ENCODE results near the gene CCDC68. TPM values are rescaled to one million over a fixed set of nuclear protein-coding genes. Genes with fewer than 3 reads are reported as not detected.

The CCDC68 gene
- total RNA-seq, 1 donor from 2014 or later = not detected

- no peak for DNase-seq (ENCODE audit: low spot score)
- intact Hi-C loops (cut with micrococcal nuclease) = no loop called here
- Mint-ChIP-seq H3K27me3 (ENCODE audit: insufficient read depth) (no peaks in the 10 kb centered on the region), H3K4me1 (ENCODE audit: low read depth) (no peaks in the 10 kb centered on the region), H3K4me3 (no peak overlapping the region), H3K36me3 (ENCODE audit: low read depth) (no peaks in the 10 kb centered on the region), H3K9me3 (no peaks in the 10 kb centered on the region), H3K27ac (no peak overlapping the region)
Observed at GRCh38 chr18:54931152-54931551, 28.1 kb downstream of the CCDC68 start.

- Mint-ChIP-seq H3K27me3 (ENCODE audit: insufficient read depth) (no peaks in the 10 kb centered on the region), H3K4me3 (no peak overlapping the region), H3K9me3 (no peaks in the 10 kb centered on the region), H3K36me3 (ENCODE audit: low read depth) (no peaks in the 10 kb centered on the region), H3K27ac (no peak overlapping the region), H3K4me1 (ENCODE audit: low read depth) (no peaks in the 10 kb centered on the region)
- no peak for DNase-seq (ENCODE audit: low spot score)
- intact Hi-C loops (cut with micrococcal nuclease) = no loop called here
Observed at GRCh38 chr18:54928236-54928635, 31.0 kb downstream of the CCDC68 start.

GRCh38 chr18:54926593-54927325, 32.5 kb downstream of the CCDC68 start:
- Mint-ChIP-seq H3K27ac (no peak overlapping the region), H3K27me3 (ENCODE audit: insufficient read depth) (no peaks in the 10 kb centered on the region), H3K4me1 (ENCODE audit: low read depth) (no peaks in the 10 kb centered on the region), H3K9me3 (no peaks in the 10 kb centered on the region), H3K36me3 (ENCODE audit: low read depth) (no peaks in the 10 kb centered on the region), H3K4me3 (no peak overlapping the region)
- no peak for DNase-seq (ENCODE audit: low spot score)
- intact Hi-C loops (cut with micrococcal nuclease) = no loop called here

GRCh38 chr18:54924948-54925347, 34.3 kb downstream of the CCDC68 start:
- H3K4me1 Mint-ChIP-seq (ENCODE audit: low read depth) = no peaks in the 10 kb centered on the region
- H3K9me3 Mint-ChIP-seq = no peaks in the 10 kb centered on the region
- DNase-seq (ENCODE audit: low spot score) = no peak
- H3K36me3 Mint-ChIP-seq (ENCODE audit: low read depth) = no peaks in the 10 kb centered on the region
- H3K4me3 Mint-ChIP-seq = no peak overlapping the region
- intact Hi-C loops (cut with micrococcal nuclease) = no loop called here
- no peaks in the 10 kb centered on the region for H3K27me3 Mint-ChIP-seq (ENCODE audit: insufficient read depth)
- H3K27ac Mint-ChIP-seq = no peak overlapping the region

- Mint-ChIP-seq H3K27ac (no peak overlapping the region), H3K9me3 (no peaks in the 10 kb centered on the region), H3K36me3 (ENCODE audit: low read depth) (no peaks in the 10 kb centered on the region), H3K27me3 (ENCODE audit: insufficient read depth) (no peaks in the 10 kb centered on the region), H3K4me3 (no peak overlapping the region), H3K4me1 (ENCODE audit: low read depth) (no peaks in the 10 kb centered on the region)
- intact Hi-C loops (cut with micrococcal nuclease) = no loop called here
- DNase-seq (ENCODE audit: low spot score) = no peak
Observed at GRCh38 chr18:54923339-54923956, 35.8 kb downstream of the CCDC68 start.

- H3K27ac Mint-ChIP-seq = no peak overlapping the region
- no peaks in the 10 kb centered on the region for H3K9me3 Mint-ChIP-seq
- intact Hi-C loops (cut with micrococcal nuclease) = no loop called here
- H3K4me1 Mint-ChIP-seq (ENCODE audit: low read depth) = no peaks in the 10 kb centered on the region
- no peak for DNase-seq (ENCODE audit: low spot score)
- H3K36me3 Mint-ChIP-seq (ENCODE audit: low read depth) = no peaks in the 10 kb centered on the region
- H3K4me3 Mint-ChIP-seq = no peak overlapping the region
- H3K27me3 Mint-ChIP-seq (ENCODE audit: insufficient read depth) = no peaks in the 10 kb centered on the region
Observed at GRCh38 chr18:54919412-54919811, 39.8 kb downstream of the CCDC68 start.

GRCh38 chr18:54918060-54918459, 41.2 kb downstream of the CCDC68 start:
- H3K4me1 Mint-ChIP-seq (ENCODE audit: low read depth) = no peaks in the 10 kb centered on the region
- H3K27me3 Mint-ChIP-seq (ENCODE audit: insufficient read depth) = no peaks in the 10 kb centered on the region
- intact Hi-C loops (cut with micrococcal nuclease) = no loop called here
- H3K36me3 Mint-ChIP-seq (ENCODE audit: low read depth) = no peaks in the 10 kb centered on the region
- no peaks in the 10 kb centered on the region for H3K9me3 Mint-ChIP-seq
- H3K27ac Mint-ChIP-seq = no peak overlapping the region
- DNase-seq (ENCODE audit: low spot score) = no peak
- H3K4me3 Mint-ChIP-seq = no peak overlapping the region

- intact Hi-C loops (cut with micrococcal nuclease) = no loop called here
- Mint-ChIP-seq H3K36me3 (ENCODE audit: low read depth) (no peaks in the 10 kb centered on the region), H3K27ac (no peak overlapping the region), H3K9me3 (no peaks in the 10 kb centered on the region), H3K4me1 (ENCODE audit: low read depth) (no peaks in the 10 kb centered on the region), H3K27me3 (ENCODE audit: insufficient read depth) (no peaks in the 10 kb centered on the region), H3K4me3 (no peak overlapping the region)
- no peak for DNase-seq (ENCODE audit: low spot score)
Observed at GRCh38 chr18:54916507-54916906, 42.8 kb downstream of the CCDC68 start.

GRCh38 chr18:54914816-54915215, 44.4 kb downstream of the CCDC68 start:
- no peak overlapping the region for H3K27ac Mint-ChIP-seq
- no peak overlapping the region for H3K4me3 Mint-ChIP-seq
- intact Hi-C loops (cut with micrococcal nuclease) = no loop called here
- H3K4me1 Mint-ChIP-seq (ENCODE audit: low read depth) = no peaks in the 10 kb centered on the region
- H3K27me3 Mint-ChIP-seq (ENCODE audit: insufficient read depth) = no peaks in the 10 kb centered on the region
- H3K36me3 Mint-ChIP-seq (ENCODE audit: low read depth) = no peaks in the 10 kb centered on the region
- no peak for DNase-seq (ENCODE audit: low spot score)
- no peaks in the 10 kb centered on the region for H3K9me3 Mint-ChIP-seq

- Mint-ChIP-seq H3K4me1 (ENCODE audit: low read depth) (no peaks in the 10 kb centered on the region), H3K9me3 (no peaks in the 10 kb centered on the region), H3K27me3 (ENCODE audit: insufficient read depth) (peaks cover 2% of the 10 kb centered on the region), H3K27ac (no peak overlapping the region), H3K36me3 (ENCODE audit: low read depth) (no peaks in the 10 kb centered on the region), H3K4me3 (no peak overlapping the region)
- intact Hi-C loops (cut with micrococcal nuclease) = no loop called here
- no peak for DNase-seq (ENCODE audit: low spot score)
Observed at GRCh38 chr18:54911551-54911950, 47.7 kb downstream of the CCDC68 start.

GRCh38 chr18:54910161-54910919, 48.9 kb downstream of the CCDC68 start:
- intact Hi-C loops (cut with micrococcal nuclease) = no loop called here
- Mint-ChIP-seq H3K36me3 (ENCODE audit: low read depth) (no peaks in the 10 kb centered on the region), H3K9me3 (no peaks in the 10 kb centered on the region), H3K27me3 (ENCODE audit: insufficient read depth) (peaks cover 2% of the 10 kb centered on the region), H3K4me3 (no peak overlapping the region), H3K27ac (no peak overlapping the region), H3K4me1 (ENCODE audit: low read depth) (no peaks in the 10 kb centered on the region)
- DNase-seq (ENCODE audit: low spot score) = no peak

- Mint-ChIP-seq H3K27ac (no peak overlapping the region), H3K9me3 (no peaks in the 10 kb centered on the region), H3K4me1 (ENCODE audit: low read depth) (no peaks in the 10 kb centered on the region), H3K36me3 (ENCODE audit: low read depth) (no peaks in the 10 kb centered on the region), H3K27me3 (ENCODE audit: insufficient read depth) (peaks cover 2% of the 10 kb centered on the region), H3K4me3 (no peak overlapping the region)
- intact Hi-C loops (cut with micrococcal nuclease) = no loop called here
- DNase-seq (ENCODE audit: low spot score) = no peak
Observed at GRCh38 chr18:54909538-54909937, 49.7 kb downstream of the CCDC68 start.
